Measurements from ENCODE around the gene ZNF787. TPM values are rescaled to one million over a fixed set of nuclear protein-coding genes. Genes with fewer than 3 reads are reported as not detected.

ZNF787 gene
- total RNA-seq, 1 donor from 2014 or later = 34.0 TPM

DNA sequence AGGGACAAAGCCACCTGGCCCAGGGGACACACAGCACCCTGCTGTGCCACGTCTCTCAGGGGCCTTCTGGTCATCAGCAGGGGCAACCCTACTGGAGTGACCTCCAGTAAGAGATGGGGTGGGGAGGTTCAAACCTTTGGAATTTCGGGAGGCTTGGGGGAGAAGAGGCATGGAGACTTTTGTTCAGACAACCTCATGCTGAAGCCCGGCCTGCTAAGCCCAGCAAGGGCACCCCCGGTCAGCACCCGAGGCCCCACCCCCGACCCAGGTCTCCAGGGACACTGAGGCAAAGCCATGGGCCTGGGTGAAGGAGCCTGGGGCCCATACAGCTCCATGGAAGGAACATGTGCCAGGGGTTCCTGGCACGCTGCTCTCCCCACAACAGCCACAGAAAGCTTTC lies 23.3 kb downstream of the ZNF787 start:
- Mint-ChIP-seq H3K27me3 (no peaks in the 10 kb centered on the region), H3K9me3 (peaks cover 5% of the 10 kb centered on the region), H3K4me3 (no peak overlapping the region), H3K36me3 (peaks cover 30% of the 10 kb centered on the region), H3K27ac (no peak overlapping the region), H3K4me1 (ENCODE audit: unreplicated experiment) (no peaks in the 10 kb centered on the region)
- no peak for DNase-seq (ENCODE audit: extremely low spot score, unreplicated experiment)
- TF ChIP-seq, protein P1, sequence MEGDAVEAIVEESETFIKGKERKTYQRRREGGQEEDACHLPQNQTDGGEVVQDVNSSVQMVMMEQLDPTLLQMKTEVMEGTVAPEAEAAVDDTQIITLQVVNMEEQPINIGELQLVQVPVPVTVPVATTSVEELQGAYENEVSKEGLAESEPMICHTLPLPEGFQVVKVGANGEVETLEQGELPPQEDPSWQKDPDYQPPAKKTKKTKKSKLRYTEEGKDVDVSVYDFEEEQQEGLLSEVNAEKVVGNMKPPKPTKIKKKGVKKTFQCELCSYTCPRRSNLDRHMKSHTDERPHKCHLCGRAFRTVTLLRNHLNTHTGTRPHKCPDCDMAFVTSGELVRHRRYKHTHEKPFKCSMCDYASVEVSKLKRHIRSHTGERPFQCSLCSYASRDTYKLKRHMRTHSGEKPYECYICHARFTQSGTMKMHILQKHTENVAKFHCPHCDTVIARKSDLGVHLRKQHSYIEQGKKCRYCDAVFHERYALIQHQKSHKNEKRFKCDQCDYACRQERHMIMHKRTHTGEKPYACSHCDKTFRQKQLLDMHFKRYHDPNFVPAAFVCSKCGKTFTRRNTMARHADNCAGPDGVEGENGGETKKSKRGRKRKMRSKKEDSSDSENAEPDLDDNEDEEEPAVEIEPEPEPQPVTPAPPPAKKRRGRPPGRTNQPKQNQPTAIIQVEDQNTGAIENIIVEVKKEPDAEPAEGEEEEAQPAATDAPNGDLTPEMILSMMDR (conservative IDR thresholded peaks at IDR 0.05) = no peak

DNA sequence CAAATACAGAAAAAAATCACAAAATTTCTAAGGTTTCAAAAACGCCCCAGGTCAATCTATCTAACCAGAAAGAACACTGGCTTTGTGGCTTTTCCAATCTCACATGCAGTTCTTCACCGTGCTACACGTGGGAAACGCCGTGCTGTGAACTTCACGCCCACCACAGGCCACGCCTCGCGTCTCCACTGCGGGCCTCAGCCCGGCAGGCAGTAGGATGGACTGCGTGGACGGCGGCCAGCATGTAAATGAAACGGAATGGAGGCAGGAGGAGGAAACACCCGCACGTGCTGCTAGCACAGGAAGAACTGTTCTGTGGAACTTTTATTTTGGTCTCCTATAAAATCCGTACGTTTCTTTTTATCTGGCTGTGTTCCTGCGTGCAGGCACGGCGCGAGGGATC lies 23.8 kb downstream of the ZNF787 start:
- TF ChIP-seq, protein P1 (conservative IDR thresholded peaks at IDR 0.05) = no peak
- no peak overlapping the region for H3K27ac Mint-ChIP-seq
- H3K4me3 Mint-ChIP-seq = no peak overlapping the region
- H3K36me3 Mint-ChIP-seq = peaks cover 34% of the 10 kb centered on the region
- H3K27me3 Mint-ChIP-seq = no peaks in the 10 kb centered on the region
- DNase-seq (ENCODE audit: extremely low spot score, unreplicated experiment) = no peak
- H3K9me3 Mint-ChIP-seq = peaks cover 5% of the 10 kb centered on the region
- H3K4me1 Mint-ChIP-seq (ENCODE audit: unreplicated experiment) = no peaks in the 10 kb centered on the region

DNA sequence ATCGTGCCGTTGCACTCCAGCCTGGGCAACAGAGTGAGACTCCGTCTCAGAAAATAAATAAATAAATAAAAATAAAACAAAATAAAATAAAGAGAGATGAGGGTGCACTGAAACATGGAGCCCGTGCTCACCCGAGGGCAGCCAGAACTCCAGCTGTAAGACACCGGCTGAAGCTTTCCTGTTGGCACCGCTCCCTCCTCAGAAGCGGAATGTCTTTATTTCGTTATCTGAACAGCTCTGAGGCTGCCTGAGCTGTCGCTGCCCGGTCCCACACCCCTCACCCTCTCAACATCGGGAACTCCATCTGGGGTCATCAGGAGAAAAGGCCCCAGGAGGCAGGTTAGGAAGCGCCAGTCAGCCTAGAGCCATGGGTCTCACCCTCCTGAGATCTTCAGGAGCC lies 24.4 kb downstream of the ZNF787 start:
- no peaks in the 10 kb centered on the region for H3K27me3 Mint-ChIP-seq
- no peaks in the 10 kb centered on the region for H3K4me1 Mint-ChIP-seq (ENCODE audit: unreplicated experiment)
- peaks cover 5% of the 10 kb centered on the region for H3K9me3 Mint-ChIP-seq
- H3K27ac Mint-ChIP-seq = no peak overlapping the region
- TF ChIP-seq, protein P1 (conservative IDR thresholded peaks at IDR 0.05) = no peak
- H3K4me3 Mint-ChIP-seq = no peak overlapping the region
- peaks cover 34% of the 10 kb centered on the region for H3K36me3 Mint-ChIP-seq
- no peak for DNase-seq (ENCODE audit: extremely low spot score, unreplicated experiment)

DNA sequence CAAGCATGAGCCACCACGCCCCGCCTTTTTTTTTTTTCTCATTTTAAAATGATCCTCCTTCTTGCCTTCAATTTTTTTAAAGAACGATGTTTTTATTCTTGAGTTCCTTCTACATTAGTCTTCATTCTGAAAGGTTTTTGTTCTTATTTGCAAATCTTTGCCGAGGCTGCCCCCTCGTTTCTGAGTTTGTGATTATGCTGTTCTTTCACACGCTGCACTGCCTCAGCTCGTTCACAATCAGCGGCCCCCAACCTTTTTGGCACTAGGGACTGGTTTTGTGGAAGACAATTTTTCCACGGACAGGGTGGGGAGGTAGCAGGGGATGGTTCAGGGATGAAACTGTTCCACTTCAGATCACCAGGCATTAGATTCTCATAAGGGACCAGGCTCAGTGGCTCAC lies 26.6 kb downstream of the ZNF787 start:
- Mint-ChIP-seq H3K4me1 (ENCODE audit: unreplicated experiment) (peaks cover 6% of the 10 kb centered on the region), H3K27me3 (no peaks in the 10 kb centered on the region), H3K27ac (no peak overlapping the region), H3K4me3 (no peak overlapping the region), H3K36me3 (peaks cover 38% of the 10 kb centered on the region), H3K9me3 (peaks cover 5% of the 10 kb centered on the region)
- TF ChIP-seq, protein P1 (conservative IDR thresholded peaks at IDR 0.05) = no peak
- no peak for DNase-seq (ENCODE audit: extremely low spot score, unreplicated experiment)

DNA sequence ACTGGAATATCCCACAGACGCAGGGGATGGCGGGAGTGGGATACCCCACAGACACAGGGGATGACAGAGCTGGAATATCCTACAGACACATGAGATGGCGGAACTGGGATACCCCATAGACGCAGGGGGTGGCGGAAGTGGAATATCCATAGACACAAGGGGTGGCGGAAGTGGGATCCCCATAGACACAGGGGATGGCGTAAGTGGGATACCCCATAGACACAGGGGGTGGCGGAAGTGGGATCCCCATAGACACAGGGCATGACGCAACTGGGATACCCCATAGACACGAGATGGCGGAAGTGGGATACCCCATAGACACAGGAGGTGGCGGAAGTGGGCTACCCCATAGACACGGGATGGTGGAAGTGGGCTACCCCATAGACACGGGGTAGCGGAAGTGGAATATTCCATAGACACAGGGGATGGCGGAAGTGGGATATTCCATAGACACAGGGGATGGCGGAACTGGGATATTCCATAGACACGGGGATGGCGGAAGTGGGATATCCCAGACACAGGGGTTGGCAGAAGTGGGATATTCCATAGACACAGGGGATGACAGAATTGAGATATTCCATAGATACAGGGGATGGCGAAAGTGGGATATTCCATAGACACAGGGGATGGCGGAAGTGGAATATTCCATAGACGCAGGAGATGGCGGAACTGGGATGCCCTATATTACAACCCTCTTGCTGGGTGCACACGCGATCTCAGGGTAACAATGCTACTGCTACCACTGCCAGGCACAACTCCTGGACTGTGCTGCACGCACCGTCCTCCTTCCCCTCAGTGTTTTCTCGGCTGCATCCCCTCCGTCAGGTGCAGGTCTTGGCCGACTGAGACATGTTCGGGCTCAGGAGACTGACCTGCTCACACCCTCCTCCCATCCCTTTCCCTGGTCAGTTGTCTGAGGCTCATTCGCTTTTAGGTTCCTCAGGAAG lies 28.1 kb downstream of the ZNF787 start:
- no peak for DNase-seq (ENCODE audit: extremely low spot score, unreplicated experiment)
- H3K9me3 Mint-ChIP-seq = peaks cover 5% of the 10 kb centered on the region
- no peak overlapping the region for H3K4me3 Mint-ChIP-seq
- peaks cover 38% of the 10 kb centered on the region for H3K36me3 Mint-ChIP-seq
- TF ChIP-seq, protein P1 (conservative IDR thresholded peaks at IDR 0.05) = no peak
- peaks cover 6% of the 10 kb centered on the region for H3K4me1 Mint-ChIP-seq (ENCODE audit: unreplicated experiment)
- no peak overlapping the region for H3K27ac Mint-ChIP-seq
- H3K27me3 Mint-ChIP-seq = no peaks in the 10 kb centered on the region
